ENCODE data around the gene AFF4. TPM values are rescaled to one million over a fixed set of nuclear protein-coding genes. Genes with fewer than 3 reads are reported as not detected.

The AFF4 gene
- total and polyA plus RNA-seq, 9 of the 15 experiments (the other 6 are each of a cell fraction or from before 2014, with no cell fraction given) = 1.7 to 25.8 (median 17.9) TPM

DNA sequence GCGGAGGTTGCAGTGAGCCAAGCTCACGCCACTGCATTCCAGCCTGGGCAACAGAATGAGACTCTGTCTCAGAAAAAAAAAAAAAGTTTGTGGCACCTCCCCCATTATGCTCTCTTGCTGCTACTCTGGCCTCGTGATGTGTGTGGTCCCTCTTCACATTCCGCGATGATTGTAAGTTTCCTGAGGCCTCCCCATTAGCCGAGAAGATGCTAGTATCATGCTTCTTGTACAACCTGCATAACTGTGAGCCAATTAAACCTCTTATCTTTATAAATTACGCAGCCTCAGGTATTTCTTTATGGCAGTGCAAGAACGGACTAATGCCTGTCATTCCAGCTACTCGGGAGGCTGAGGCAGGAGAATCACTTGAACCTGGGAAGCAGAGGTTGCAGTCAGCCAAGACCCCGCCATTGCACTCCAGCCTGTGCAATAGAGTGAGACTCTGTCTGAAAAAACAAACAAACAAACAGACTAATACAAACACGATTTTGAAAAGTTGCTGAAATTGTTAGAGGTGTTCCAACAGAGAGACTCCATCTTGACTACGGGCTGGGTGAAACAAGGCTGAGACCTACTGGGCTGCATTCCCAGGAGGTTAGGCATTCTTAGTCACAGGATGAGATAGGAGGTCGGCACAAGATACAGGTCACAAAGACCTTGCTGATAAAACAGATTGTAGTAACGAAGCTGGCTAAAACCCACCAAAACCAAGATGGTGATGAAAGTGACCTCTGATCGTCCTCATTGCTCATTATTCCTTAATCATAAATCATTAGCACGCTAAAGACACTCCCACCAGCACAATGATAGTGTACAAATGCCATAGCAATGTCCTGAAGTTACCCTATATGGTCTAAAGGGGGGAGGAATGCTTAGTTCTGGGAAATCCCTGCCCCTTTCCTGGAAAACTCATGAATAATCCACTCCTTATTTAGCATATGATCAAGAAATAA is 8.3 kb upstream of the AFF4 start (continued):
- TF ChIP-seq, protein P1, sequence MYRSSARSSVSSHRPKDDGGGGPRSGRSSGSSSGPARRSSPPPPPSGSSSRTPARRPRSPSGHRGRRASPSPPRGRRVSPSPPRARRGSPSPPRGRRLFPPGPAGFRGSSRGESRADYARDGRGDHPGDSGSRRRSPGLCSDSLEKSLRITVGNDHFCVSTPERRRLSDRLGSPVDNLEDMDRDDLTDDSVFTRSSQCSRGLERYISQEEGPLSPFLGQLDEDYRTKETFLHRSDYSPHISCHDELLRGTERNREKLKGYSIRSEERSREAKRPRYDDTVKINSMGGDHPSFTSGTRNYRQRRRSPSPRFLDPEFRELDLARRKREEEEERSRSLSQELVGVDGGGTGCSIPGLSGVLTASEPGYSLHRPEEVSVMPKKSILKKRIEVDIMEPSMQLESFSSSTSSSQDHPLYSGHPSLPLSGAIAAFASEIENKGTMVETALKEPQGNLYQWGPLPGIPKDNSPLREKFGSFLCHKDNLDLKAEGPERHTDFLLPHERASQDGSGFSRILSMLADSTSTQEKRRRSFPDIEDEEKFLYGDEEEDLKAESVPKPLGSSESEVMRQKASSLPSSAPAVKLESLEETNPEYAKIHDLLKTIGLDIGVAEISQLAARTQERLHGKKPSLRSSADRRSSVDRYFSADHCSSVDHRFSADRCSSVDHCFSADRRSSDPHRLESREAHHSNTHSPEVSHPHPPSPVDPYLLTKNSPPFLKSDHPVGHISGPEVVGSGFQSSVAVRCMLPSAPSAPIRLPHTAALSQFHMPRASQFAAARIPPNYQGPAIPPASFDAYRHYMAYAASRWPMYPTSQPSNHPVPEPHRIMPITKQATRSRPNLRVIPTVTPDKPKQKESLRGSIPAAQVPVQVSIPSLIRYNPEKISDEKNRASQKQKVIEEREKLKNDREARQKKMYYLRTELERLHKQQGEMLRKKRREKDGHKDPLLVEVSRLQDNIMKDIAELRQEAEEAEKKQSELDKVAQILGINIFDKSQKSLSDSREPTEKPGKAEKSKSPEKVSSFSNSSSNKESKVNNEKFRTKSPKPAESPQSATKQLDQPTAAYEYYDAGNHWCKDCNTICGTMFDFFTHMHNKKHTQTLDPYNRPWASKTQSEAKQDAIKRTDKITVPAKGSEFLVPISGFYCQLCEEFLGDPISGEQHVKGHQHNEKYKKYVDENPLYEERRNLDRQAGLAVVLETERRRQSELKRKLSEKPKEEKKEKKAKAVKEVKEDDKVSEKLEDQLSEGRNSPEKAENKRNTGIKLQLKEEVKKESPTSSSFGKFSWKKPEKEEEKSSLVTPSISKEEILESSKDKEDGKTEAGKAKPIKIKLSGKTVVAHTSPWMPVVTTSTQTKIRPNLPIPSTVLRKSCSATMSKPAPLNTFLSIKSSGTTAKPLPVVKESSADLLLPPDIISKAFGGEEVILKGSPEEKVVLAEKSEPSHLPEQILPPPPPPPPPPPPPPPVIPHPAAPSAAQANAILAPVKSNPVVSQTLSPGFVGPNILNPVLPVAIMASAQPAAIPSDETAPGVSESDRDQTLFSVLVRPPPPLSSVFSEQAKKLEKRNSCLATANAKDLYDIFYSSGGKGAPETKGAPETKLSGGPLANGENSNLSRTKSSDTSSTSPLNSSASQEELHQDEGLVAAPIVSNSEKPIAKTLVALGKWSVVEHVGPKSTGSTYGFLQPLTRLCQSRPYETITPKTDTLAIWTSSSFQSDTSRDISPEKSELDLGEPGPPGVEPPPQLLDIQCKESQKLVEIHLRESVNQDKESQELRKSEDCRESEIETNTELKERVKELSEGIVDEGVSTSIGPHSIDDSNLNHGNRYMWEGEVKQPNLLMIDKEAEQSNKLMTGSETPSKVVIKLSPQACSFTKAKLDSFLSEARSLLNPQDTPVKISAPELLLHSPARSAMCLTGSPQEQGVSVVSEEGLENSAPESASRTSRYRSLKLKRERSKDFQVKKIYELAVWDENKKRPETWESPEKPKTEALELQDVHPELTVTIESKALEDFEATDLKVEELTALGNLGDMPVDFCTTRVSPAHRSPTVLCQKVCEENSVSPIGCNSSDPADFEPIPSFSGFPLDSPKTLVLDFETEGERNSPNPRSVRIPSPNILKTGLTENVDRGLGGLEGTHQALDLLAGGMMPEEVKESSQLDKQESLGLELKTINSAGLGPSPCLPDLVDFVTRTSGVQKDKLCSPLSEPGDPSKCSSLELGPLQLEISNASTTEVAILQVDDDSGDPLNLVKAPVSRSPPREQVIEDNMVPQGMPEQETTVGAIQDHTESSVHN (IDR thresholded peaks at IDR 0.05; ENCODE audit: borderline replicate concordance in 1 of 2, low read depth in 1 of 2) = no peak
- TF ChIP-seq, protein P2, sequence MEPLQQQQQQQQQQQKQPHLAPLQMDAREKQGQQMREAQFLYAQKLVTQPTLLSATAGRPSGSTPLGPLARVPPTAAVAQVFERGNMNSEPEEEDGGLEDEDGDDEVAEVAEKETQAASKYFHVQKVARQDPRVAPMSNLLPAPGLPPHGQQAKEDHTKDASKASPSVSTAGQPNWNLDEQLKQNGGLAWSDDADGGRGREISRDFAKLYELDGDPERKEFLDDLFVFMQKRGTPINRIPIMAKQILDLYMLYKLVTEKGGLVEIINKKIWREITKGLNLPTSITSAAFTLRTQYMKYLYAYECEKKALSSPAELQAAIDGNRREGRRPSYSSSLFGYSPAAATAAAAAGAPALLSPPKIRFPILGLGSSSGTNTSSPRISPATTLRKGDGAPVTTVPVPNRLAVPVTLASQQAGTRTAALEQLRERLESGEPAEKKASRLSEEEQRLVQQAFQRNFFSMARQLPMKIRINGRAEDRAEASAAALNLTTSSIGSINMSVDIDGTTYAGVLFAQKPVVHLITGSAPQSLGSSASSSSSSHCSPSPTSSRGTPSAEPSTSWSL (CRISPR knock-in tag; IDR thresholded peaks at IDR 0.05; ENCODE audit: borderline replicate concordance) = no peak
- TF ChIP-seq STAG1 (CRISPR knock-in tag; IDR thresholded peaks at IDR 0.05; ENCODE audit: borderline replicate concordance) (no peak), NCOA1 (IDR thresholded peaks at IDR 0.05; ENCODE audit: low read depth) (peak; percentile 31; the same call in 1 of the 2 replicates), TAF9B (IDR thresholded peaks at IDR 0.05; ENCODE audit: partially characterized antibody) (no peak), BMI1 (IDR thresholded peaks at IDR 0.05; ENCODE audit: low read length) (no peak), CXXC5 (CRISPR knock-in tag; IDR thresholded peaks at IDR 0.05) (peak; percentile 38; the same call in 1 of the 2 replicates), ZNF354B (CRISPR knock-in tag; IDR thresholded peaks at IDR 0.05) (no peak), PRMT5 (CRISPR knock-in tag; IDR thresholded peaks at IDR 0.05) (no peak), GABPA (tag; conservative IDR thresholded peaks at IDR 0.05; ENCODE audit: low read depth) (no peak)
- TF ChIP-seq, protein P3, sequence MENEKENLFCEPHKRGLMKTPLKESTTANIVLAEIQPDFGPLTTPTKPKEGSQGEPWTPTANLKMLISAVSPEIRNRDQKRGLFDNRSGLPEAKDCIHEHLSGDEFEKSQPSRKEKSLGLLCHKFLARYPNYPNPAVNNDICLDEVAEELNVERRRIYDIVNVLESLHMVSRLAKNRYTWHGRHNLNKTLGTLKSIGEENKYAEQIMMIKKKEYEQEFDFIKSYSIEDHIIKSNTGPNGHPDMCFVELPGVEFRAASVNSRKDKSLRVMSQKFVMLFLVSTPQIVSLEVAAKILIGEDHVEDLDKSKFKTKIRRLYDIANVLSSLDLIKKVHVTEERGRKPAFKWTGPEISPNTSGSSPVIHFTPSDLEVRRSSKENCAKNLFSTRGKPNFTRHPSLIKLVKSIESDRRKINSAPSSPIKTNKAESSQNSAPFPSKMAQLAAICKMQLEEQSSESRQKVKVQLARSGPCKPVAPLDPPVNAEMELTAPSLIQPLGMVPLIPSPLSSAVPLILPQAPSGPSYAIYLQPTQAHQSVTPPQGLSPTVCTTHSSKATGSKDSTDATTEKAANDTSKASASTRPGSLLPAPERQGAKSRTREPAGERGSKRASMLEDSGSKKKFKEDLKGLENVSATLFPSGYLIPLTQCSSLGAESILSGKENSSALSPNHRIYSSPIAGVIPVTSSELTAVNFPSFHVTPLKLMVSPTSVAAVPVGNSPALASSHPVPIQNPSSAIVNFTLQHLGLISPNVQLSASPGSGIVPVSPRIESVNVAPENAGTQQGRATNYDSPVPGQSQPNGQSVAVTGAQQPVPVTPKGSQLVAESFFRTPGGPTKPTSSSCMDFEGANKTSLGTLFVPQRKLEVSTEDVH (IDR thresholded peaks at IDR 0.05; ENCODE audit: low read depth, partially characterized antibody) = no peak

All from K562 (cell line).